Prostate gland (tissue), 2 donors: ENCODE results near the gene CEP112.

Experiments used
- POLR2A ChIP-seq: fragments of 450-650 bp; IDR thresholded peaks from one replicate; pipeline ENCODE4 v1.6.1; 2016; ENCODE audit warnings: antibody characterized with exemption, mild to moderate bottlenecking
- POLR2AphosphoS5 ChIP-seq: sonication (generic); formaldehyde crosslinking; IDR thresholded peaks from one replicate; pipeline ENCODE4 v1.6.1; 2017; ENCODE audit warnings: antibody characterized with exemption
- TF ChIP-seq, protein P1 (sequence below), 4 experiments: fragments of 200-600 bp in 2 of 4; fragments of 450-650 bp in 2 of 4; sonication (generic) in 2 of 4; IDR thresholded peaks; 1 replicate in 3 of 4; 2 replicates in 1 of 4; pipeline ENCODE4 v1.5.1; 2016 to 2019; ENCODE audit warnings: antibody characterized with exemption in 4 of 4, mild to moderate bottlenecking in 2 of 4, moderate library complexity in 2 of 4

DNA sequence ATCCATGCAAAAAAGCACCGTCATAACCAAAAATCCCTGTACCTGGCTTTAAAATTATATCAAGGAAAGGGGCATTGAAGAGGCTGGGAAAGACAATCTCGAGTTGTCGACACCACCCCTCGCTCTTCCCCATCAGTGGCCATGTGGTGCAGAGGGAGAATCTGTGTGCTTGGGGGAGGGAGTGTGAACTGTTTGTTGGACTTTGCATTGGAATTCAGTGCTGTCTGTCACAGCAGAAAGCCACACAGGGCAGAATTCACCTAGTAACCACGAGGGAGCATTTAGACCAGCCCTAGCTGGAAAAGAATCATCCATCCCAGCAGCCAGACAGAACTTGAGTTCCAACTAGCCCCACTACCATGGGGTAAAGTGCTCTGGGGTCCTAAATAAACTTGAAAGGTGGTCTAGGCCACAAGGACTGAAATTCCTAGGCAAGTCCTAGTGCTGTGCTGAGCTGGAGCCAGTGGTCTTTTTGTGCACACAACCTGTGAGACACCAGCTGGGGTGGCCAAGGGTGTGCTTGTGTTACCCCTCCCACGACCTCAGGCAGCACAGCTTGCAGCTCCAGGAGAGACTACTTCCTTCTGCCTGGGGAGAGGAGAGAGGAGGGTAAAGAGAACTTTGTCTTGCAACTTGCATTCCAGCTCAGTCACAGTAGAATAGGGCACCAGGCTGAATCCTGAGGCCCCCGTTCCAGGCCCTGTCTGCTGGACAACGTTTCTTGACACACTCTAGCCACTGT, 11.5 kb upstream of the CEP112 start:
- TF ChIP-seq, protein P1, sequence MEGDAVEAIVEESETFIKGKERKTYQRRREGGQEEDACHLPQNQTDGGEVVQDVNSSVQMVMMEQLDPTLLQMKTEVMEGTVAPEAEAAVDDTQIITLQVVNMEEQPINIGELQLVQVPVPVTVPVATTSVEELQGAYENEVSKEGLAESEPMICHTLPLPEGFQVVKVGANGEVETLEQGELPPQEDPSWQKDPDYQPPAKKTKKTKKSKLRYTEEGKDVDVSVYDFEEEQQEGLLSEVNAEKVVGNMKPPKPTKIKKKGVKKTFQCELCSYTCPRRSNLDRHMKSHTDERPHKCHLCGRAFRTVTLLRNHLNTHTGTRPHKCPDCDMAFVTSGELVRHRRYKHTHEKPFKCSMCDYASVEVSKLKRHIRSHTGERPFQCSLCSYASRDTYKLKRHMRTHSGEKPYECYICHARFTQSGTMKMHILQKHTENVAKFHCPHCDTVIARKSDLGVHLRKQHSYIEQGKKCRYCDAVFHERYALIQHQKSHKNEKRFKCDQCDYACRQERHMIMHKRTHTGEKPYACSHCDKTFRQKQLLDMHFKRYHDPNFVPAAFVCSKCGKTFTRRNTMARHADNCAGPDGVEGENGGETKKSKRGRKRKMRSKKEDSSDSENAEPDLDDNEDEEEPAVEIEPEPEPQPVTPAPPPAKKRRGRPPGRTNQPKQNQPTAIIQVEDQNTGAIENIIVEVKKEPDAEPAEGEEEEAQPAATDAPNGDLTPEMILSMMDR (IDR thresholded peaks at IDR 0.05): no peak
- TF ChIP-seq POLR2AphosphoS5: no peak
- no peak for TF ChIP-seq POLR2A
